ENCODE results near the gene GPRC5A. TPM values are rescaled to one million over a fixed set of nuclear protein-coding genes. Genes with fewer than 3 reads are reported as not detected.

The GPRC5A gene
- total and polyA plus RNA-seq, 10 of the 15 experiments (the other 5 are each of a cell fraction or from before 2014, with no cell fraction given), result 0.10 to 2.8 (median 1.1) TPM

DNA sequence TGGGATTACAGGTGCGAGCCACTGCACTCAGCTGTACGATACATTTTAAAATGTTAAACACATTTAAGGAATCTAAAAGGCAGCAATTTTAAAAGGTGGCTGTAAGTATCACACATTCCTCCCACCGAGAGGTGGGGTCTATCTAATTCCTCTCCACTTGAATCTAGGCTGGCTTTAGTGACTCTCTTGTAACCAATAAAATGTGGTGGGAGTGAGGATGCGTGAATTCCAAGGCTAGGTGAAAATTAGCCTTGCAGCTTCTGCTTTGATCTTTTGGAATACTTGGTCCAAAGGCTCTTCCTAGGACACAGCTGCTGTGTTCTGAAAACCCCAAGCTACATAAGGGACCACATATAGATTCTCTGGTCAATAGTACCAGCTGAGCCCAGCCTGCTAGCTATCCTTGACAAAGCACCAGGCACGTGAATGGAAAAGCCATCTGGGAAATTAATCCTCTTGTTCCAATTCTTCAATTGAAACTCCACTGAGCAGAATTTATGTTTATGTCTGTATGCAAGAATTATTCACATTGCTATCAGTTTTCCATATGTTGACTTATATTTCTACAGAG, 69.4 kb downstream of the GPRC5A start:
- Histone ChIP-seq H3K4me3 (no peak overlapping the region), H3K9me3 (replicated peaks; ENCODE audit: control insufficient read depth, insufficient read depth, low read length) (no peaks in the 10 kb centered on the region), H3K36me3 (ENCODE audit: control insufficient read depth in 2 of 2, insufficient read depth in 2 of 2, low read length in 1 of 2) (no peaks in the 10 kb centered on the region), H2AFZ (ENCODE audit: control insufficient read depth, low read depth, low read length) (no peak overlapping the region), H3K9ac (ENCODE audit: control insufficient read depth, insufficient read depth, low read length) (no peak overlapping the region), H3K27me3 (replicated peaks in 1 of 2; ENCODE audit: control insufficient read depth in 2 of 2, insufficient read depth in 2 of 2, low read length in 1 of 2) (no peaks in the 10 kb centered on the region; a peak in 2 of 4 replicates), H3K4me2 (ENCODE audit: control insufficient read depth, insufficient read depth) (no peak overlapping the region), H3K4me1 (ENCODE audit: control insufficient read depth, insufficient read depth, low read length) (no peaks in the 10 kb centered on the region), H3K79me2 (ENCODE audit: control insufficient read depth, insufficient read depth, low read length) (no peaks in the 10 kb centered on the region), H4K20me1 (ENCODE audit: control insufficient read depth, insufficient read depth) (no peaks in the 10 kb centered on the region), H3K27ac (ENCODE audit: control insufficient read depth, insufficient read depth) (no peak overlapping the region)
- no TSS peak for BruUV-seq (replicated peaks)
- CTCF ChIA-PET, result no interaction called here
- TF ChIP-seq ZZZ3 (IDR thresholded peaks at IDR 0.05; ENCODE audit: control insufficient read depth, insufficient read length, low read depth) (no peak), FOS (IDR thresholded peaks at IDR 0.05; ENCODE audit: borderline replicate concordance, extremely low read depth, insufficient read length) (no peak)
- no peak for DNase-seq (ENCODE audit: low read depth, low spot score)
- POLR2A ChIA-PET, result no interaction called here
- intact Hi-C loops (cut with micrococcal nuclease; ENCODE audit: unreplicated experiment) (no loop called here), in situ Hi-C loops (cut with MboI) (no loop called here)
- RAD21 ChIA-PET (ENCODE audit: unreplicated experiment), result no interaction called here
- SMC1A ChIA-PET (ENCODE audit: uncharacterized antibody, unreplicated experiment), result interaction anchor here (1.8 kb wide), 1 partner anchor 45 kb away, joined by 4 read pairs; no protein-coding TSS in a partner anchor
- FAIRE-seq, result no peak
- WGBS (ENCODE audit: insufficient coverage, insufficient replicate concordance, low lambda C conversion rate, missing lambda C conversion rate), result 37% methylated on average over 5 of the region's 5 CpGs
- no peak for ATAC-seq

DNA sequence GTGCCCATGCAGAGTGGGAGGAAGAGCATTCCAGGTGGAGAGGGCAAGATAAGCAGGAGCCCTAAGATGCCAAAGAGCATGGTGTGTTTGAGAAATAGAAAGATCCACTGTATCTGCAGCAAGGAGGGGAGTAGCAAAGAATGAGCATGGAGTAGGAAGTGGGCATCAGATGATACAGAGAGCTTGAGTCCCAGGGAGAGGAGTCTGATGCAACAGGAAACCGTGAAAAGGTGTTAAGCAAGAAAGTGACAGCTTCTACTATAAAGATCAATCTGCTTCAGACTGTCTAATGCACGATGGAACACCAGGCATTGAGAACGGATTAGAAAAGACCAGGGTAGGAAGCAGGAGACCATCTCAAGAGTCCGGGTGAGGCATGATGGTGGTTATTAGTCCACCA, 72.9 kb downstream of the GPRC5A start:
- no TSS peak for BruUV-seq (replicated peaks)
- H3K4me1 ChIP-seq (ENCODE audit: control insufficient read depth, insufficient read depth, low read length), result no peaks in the 10 kb centered on the region
- H3K9ac ChIP-seq (ENCODE audit: control insufficient read depth, insufficient read depth, low read length), result no peak overlapping the region
- ChIA-PET RAD21 (ENCODE audit: unreplicated experiment) (no interaction called here), SMC1A (ENCODE audit: uncharacterized antibody, unreplicated experiment) (interaction anchor here (1.0 kb wide), 1 partner anchor 48 kb away, joined by 4 read pairs; no protein-coding TSS in a partner anchor), POLR2A (no interaction called here), CTCF (interaction anchor here (1.2 kb wide), 1 partner anchor 30 kb away, joined by 3 read pairs; no protein-coding TSS in a partner anchor)
- WGBS (ENCODE audit: insufficient coverage, insufficient replicate concordance, low lambda C conversion rate, missing lambda C conversion rate), result 70% methylated on average over 4 of the region's 4 CpGs
- DNase-seq (ENCODE audit: low read depth, low spot score) (no peak), FAIRE-seq (no peak), ATAC-seq (no peak)
- H2AFZ ChIP-seq (ENCODE audit: control insufficient read depth, low read depth, low read length), result no peak overlapping the region
- no peaks in the 10 kb centered on the region for H4K20me1 ChIP-seq (ENCODE audit: control insufficient read depth, insufficient read depth)
- intact Hi-C loops (cut with micrococcal nuclease; ENCODE audit: unreplicated experiment) (no loop called here), in situ Hi-C loops (cut with MboI) (no loop called here)
- H3K79me2 ChIP-seq (ENCODE audit: control insufficient read depth, insufficient read depth, low read length), result no peaks in the 10 kb centered on the region
- H3K4me2 ChIP-seq (ENCODE audit: control insufficient read depth, insufficient read depth), result no peak overlapping the region
- H3K36me3 ChIP-seq (ENCODE audit: control insufficient read depth in 2 of 2, insufficient read depth in 2 of 2, low read length in 1 of 2), result no peaks in the 10 kb centered on the region
- H3K27ac ChIP-seq (ENCODE audit: control insufficient read depth, insufficient read depth), result no peak overlapping the region
- no peaks in the 10 kb centered on the region; a peak in 2 of 4 replicates for H3K27me3 ChIP-seq (replicated peaks in 1 of 2; ENCODE audit: control insufficient read depth in 2 of 2, insufficient read depth in 2 of 2, low read length in 1 of 2)
- no peak overlapping the region for H3K4me3 ChIP-seq
- H3K9me3 ChIP-seq (replicated peaks; ENCODE audit: control insufficient read depth, insufficient read depth, low read length), result no peaks in the 10 kb centered on the region
- TF ChIP-seq STAT1 (conservative IDR thresholded peaks at IDR 0.05) (no peak), NFYB (IDR thresholded peaks at IDR 0.05; ENCODE audit: insufficient read depth, low read depth, low read length) (no peak), POLR2AphosphoS2 (IDR thresholded peaks at IDR 0.05; ENCODE audit: low read depth, low read length) (no peak), MEF2A (IDR thresholded peaks at IDR 0.05; ENCODE audit: insufficient read depth, low read depth, low read length) (no peak), MTA2 (IDR thresholded peaks at IDR 0.05; ENCODE audit: low read depth) (no peak), SMAD5 (IDR thresholded peaks at IDR 0.05; ENCODE audit: low read depth) (no peak), RFX5 (IDR thresholded peaks at IDR 0.05; ENCODE audit: low read depth, low read length) (no peak), ETV6 (conservative IDR thresholded peaks at IDR 0.05 in 1 of 2, IDR thresholded peaks at IDR 0.05 in 1 of 2; ENCODE audit: borderline replicate concordance in 1 of 2, low read depth in 1 of 2) (no peak), ASH2L (IDR thresholded peaks at IDR 0.05; ENCODE audit: borderline replicate concordance, low read depth) (no peak)
- TF ChIP-seq, protein P1, sequence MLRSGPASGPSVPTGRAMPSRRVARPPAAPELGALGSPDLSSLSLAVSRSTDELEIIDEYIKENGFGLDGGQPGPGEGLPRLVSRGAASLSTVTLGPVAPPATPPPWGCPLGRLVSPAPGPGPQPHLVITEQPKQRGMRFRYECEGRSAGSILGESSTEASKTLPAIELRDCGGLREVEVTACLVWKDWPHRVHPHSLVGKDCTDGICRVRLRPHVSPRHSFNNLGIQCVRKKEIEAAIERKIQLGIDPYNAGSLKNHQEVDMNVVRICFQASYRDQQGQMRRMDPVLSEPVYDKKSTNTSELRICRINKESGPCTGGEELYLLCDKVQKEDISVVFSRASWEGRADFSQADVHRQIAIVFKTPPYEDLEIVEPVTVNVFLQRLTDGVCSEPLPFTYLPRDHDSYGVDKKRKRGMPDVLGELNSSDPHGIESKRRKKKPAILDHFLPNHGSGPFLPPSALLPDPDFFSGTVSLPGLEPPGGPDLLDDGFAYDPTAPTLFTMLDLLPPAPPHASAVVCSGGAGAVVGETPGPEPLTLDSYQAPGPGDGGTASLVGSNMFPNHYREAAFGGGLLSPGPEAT (IDR thresholded peaks at IDR 0.05; ENCODE audit: low read depth), result no peak
- TF ChIP-seq, protein P2, sequence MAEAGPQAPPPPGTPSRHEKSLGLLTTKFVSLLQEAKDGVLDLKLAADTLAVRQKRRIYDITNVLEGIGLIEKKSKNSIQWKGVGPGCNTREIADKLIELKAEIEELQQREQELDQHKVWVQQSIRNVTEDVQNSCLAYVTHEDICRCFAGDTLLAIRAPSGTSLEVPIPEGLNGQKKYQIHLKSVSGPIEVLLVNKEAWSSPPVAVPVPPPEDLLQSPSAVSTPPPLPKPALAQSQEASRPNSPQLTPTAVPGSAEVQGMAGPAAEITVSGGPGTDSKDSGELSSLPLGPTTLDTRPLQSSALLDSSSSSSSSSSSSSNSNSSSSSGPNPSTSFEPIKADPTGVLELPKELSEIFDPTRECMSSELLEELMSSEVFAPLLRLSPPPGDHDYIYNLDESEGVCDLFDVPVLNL (IDR thresholded peaks at IDR 0.05; ENCODE audit: low read depth, low read length), result no peak

Measured in GM12878 (cell line).